GM04504 (cell line): ENCODE measurements around the gene BAZ2A.

Experiments used
- DNase-seq: peaks from one replicate; pipeline ENCODE4 v3.0.0-alpha.2; 2012; ENCODE audit warnings: low read depth

Gene BAZ2A

DNA sequence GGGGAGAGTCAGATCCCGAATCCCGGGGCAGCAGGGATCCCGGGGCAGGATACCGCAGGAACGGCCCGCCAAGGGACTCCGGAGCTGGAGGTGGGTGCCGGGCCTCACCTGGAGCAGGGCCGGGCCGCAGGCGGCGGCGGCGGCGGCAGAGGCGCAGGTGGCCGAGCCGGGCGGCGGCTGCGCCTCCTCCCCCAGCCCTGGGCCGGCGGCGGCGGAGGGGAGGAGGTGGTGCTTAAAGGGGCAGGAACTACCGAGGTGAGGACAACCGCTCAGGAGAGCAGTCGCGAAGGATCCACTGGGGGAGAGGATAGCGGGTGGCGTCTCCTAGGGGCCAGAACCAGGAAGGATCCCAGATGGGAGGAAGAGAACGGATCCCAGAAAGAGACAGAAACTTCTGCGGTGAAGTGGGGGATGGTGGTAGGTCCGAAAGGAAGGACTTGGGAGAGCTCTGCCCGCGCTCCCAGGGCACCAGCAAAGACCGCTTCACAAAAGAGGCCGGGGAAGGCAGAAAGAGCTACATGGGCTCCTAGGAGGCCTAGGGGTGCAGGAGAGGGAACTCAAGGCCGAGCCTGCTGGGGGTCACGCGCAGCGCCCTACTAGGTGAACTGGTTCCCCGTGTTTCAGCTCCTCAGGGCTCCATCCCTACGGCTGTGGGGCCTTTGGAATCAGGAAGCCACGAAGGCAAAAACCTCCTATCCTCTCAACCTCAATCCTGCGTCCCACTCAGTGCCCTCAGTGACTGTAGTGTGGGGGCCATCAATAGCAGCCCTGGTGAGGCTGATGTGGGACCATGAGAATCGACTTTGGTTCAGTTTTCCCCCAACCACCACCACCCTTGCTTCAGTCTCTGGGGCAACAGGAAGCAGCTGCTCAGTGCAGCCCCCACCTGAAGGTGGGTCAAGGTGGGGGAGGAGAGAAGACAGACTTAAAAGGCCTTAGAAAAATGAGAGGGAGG, 5.0 kb upstream of the BAZ2A start:
- DNase-seq, result peak; percentile 74

DNA sequence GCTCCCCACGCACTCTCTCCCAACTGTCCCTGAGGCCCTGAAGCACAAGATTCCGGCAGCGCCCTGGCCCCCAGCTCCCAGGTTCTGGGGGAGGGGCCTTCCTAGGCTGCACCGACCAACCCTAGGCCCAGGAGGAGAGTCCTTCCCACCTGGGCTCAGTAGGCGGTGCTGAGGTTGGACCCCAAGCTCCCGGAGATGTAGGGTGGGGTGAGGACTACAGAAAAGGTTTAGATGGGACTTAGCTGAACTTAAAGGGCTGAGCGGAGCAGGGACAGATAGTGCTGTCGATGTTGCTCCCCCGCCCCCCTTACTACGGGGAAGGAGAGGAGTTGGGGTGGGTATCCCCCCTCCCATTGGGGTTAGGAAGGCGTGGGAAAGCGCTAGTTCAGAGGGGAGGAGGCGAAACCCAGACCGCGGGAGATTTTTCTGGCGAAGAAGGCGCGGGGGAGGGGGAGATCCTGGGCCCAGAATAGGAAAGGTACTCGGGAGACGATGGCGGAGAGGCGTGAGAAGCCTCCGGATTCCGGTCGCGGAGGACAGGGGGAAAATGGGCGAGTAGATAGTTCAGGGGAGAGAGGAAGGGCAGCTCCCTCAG, 4.2 kb upstream of the BAZ2A start:
- DNase-seq, result no peak

DNA sequence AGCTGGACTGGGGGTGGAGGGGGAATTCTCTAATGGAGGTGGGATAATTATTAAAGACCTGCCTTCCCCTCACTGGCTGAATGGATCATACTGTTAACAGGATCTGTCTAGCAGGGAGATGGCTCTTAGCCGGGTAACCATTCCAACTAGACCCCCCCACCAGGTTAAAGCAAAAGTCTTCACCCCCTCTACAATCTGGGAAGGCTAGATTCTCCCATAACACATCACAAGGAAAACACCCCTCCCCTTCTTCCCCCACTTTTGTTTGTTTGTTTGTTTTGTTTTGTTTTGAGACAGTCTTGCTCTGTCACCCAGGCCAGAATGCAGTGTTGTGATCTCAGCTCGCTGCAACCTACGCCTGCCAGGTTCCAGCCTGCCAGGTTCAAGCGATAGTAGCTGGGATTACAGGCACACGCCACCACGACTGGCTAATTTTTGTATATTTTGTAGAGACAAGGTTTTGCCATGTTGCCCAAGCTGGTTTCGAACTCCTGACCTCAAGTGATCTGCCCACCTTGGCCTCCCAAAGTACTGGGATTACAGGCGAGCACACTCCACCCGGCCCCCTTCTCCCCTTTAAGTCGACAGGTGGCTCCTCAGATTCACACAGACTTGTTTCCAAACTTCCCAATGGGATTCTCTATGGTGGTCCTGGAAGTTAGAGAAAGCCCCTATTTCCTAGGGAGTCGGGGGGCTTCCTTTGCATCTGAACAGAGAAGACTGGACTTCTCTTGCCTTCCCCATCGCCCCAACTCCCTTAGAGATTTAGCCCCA, 3.5 kb upstream of the BAZ2A start:
- no peak for DNase-seq

DNA sequence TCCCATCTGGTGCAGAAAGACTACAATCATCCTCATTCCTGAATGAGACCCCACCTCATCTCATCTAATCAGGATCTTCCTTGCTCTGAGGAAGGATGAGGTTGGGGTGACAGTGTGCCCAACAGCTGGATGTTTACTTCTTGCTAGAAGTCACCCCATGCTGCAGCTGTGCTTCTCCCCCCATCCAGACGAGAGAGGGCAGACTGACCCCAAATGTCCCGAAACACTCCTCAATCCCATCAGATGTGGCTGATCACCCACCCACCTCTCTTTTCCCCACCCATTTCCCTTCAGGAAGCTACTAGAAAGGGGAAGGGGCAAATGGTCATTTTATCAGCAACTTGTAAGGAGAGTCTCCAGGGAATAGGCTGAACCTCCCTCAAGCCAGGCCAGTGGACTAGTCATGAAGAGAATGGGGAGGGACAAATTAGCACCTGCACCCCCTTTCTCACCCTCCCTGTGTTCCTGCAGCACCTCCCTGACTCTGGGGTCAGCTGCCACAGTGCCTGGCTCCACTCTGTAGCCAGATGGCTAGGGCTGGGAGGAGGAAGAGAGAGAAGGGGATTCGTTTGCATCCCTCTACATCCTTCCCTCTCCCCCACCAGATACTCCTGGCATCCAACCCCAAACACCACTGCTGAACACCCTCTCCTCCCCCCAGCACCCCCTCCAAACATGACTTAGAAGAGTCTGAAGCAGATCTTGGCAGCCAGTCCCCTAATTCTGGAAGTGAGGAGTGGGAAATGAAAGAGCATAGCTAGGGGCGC, 2.8 kb upstream of the BAZ2A start:
- DNase-seq, result no peak

DNA sequence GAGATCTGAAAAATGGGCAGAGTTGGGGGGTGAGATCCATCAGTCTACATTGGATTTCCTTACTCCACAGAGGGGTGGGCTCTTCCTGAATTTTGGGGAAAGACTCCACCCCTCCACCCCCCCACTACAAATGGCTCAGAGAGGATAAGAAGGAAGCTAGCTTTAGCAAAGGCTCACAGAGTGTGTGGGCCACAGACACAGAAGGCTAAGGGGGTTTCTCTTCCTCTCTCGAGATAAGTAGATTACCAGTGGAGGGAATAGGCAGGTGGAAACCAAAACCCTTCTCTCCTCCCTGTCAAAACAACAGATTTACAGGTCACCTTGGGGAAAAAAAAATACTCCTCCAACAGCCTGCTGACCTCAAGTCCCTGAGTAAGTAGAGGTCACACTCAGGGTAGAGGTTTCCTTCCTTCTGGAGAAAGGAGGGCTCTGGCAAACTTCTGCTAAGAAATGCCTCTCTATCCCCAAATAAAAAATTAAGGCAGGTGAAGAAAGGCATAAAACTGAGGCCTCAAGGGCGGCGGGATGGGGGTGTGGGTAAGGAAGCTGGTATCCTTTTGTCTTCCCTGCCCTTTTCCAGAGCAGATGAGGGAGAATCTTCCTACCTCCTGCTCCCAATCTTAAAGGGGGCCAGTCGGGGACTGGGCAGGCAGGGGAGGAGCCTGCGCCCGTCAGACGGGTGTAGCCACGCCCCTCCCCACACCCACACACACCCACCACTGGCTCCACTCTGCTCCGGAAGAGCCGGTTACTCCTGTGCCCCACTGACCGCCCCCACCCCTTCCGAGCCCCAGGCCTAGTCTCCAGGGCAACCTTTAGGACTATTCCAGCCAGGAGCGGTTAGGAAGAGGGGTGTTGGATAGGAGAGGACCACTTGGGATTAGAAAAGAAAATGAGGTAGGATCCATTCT, 1.9 kb upstream of the BAZ2A start:
- no peak for DNase-seq

DNA sequence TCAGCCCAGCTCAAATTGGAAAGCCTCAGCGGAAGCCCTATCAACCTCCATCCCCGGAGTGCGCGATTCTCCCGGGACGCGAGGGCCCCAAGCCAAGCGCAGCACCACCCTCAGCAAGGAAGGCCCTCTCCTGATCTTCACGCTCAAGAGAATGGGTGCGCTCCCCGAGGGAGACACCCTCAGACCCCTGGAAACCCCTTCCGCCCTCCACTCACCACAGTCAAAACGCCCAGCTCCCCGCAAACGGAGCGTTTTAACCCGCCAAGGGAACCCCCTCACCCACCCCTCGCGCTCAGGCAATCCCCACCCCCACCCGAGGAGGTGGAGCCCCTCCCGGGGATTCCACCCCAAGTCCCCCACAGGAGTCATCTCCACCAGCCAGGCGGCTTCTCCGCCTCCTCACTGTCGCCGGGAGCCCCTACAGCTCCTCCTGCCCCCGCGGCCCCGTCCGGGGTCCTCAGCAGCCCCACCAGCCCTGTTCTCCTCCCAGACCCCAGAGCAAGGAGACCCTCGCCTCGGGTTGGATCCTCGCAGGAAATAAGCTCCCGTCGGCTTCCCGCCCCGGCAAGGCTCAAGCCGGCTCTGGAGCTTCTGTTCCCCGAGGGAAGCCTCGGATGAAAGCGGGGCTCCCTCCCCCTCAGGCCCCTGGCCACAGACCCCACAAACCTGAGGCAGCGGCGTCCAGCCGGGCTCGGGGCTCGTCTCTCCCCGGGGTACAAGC, 507 bp downstream of the BAZ2A start:
- DNase-seq, result no peak

DNA sequence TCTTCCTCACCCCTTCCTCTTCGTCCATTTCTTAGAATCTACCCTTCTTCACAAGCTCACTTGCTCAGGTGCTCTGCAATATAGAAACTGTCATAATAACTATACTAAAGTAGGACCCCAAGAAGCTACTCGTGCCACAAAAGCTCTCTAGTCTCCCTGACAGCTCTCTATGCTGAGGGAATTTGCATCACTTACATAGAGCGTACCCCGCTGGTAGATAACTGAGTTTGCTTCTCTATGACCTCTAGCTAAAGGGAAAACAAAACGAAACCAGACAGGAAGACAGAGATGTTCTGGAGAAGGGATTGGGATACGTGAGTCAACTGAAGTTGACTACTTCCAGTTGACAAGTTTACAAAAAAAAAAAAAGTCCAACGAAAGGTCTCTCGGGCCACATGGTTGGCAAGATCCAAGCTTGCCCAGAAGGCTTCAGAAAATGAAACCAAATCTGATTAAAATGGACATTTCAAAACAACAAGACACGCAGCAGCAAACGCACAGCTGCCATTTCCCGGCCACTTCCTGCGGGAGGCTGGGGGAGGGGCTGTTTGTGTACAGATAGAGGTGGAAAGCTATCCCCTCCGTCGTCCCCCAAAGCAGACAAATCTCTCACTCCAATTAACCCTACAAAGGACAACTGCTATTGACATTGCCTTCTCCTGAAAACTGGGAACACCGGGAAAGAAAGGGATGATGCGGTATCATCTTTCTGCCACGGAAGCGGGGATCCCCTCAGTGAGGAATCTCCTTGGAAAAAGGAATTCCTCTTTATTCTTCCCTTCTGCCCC, 1.3 kb downstream of the BAZ2A start:
- DNase-seq, result peak; percentile 59

DNA sequence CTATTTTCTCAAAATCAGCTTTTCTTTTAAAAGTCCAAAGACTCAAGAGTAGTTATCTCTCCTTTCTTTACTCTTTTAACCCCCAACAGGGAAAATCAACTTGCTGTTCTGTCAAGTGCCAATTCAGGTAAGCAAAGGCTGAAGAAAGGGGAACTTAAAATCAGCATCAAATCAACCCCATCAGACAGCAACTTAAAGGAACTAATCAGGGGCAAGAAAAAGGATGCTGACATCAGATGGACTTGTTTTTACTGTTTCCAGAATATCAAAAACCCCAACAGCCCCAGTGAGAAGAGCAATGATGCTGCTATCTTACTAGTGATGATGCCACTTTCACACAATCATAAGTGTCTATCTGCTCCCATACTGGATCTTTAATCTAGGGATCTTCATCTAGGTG, 3.4 kb downstream of the BAZ2A start:
- DNase-seq, result no peak

DNA sequence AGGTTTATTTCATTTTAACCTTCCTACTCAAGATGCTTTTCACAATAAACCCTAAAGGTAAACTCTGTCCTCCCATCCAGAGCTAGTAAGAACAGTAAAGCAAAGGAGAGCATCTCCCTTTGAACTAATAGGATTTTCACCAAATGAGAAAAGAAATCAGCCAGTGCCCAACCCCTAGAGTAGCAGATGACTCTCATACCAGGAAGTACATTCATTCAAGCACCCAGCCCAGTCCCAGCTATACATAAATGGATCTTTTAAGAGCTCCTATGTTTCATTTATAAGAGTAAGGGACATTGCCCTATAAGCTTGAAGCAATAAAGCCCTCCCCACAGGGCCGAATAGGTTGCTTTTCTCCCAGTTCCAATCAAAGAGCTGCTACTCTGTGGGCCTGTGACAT, 7.6 kb downstream of the BAZ2A start:
- DNase-seq, result no peak

DNA sequence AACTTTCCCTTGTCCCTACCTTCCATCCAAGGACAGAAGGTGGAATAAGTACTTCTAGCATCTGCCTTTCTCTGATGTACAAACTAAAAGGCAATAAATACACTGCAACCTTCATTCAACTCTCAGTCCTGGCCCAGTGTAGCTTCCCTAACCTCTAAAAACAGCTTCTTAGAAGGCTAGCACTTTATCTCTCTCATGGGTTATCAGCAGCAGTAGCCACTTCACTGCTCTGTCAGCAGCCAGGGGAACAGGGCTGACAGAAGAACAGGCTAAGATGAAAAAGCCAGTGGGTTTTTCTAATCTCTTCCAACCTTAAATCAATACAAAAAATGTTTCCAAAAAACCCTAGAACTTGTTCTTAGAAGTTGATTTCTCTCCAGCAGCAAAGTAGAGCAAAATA, 13.2 kb downstream of the BAZ2A start:
- no peak for DNase-seq

DNA sequence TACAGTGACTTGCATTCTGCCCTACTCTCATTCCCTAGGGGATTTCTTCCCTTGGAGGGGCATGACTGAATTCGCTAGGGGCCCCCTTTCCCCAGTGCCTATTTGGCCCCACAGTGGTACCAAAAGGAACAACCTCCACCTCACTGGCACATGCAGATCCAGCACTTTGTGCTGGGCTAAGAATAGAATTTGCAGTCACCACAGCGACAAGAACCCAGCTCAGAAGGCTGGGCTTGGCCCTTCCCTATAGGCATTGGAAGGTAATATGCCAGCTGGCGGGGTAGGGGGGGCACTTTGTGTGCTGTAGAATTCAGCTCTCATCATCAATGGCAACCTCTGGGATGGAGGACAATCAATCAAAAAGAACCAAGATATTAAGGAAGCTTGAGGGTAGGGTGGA, 13.9 kb downstream of the BAZ2A start:
- DNase-seq, result no peak

DNA sequence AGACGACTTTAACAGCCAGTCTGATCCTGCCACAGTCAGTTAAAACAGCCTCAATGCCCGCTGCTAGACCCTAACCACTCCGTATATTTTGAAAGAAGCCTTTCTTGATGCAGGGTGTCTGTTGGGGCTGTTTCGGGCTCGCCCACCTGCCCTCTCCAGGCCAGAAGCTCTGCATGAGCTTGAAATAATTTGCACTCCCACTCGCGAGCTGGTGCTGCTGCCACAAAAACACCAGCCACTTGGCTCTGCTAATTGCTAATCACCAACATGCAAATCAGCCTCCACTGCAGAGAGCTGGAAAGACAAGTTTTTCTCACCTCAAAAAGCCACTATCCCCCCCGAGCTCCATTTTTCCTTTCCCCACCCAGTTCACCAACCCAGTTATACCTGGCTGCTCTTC, 15.5 kb downstream of the BAZ2A start:
- no peak for DNase-seq

DNA sequence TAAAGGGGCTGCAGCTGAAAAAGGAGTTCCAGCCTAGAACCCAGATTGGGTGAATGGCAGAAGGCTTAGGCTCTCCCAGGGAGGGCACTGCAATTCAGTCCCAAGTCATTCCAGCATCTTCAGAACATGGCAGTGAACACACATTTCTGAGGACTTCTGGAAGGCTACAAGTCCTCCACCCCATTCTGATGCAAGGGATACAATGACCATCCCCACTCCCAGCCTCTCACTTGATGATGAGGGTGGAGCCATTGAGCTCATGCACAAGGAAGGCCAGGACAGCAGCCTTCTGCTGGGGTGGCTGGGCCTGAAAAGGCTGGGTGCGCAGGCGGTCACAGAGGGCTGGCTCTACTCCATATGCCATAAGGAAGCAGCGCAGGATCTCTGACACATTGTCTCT, 25.8 kb downstream of the BAZ2A start:
- no peak for DNase-seq

DNA sequence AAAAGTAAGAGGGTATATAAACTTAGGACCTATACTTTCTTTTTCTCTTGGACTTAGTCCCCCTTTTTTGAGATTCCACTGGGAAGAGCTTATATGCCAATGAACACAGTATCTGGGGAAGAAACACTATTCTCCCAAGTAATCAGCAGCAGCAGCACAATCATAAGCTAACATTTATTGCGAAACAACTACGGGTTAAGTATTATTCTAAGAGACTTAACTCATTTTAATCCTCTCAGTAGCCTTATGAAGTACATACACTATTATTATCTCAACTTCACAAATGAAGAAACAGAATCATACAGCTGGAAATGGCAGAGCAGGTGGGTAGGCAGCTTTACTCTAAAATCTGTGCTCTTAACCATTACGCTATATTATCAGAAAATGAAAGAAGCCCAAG, 27.9 kb downstream of the BAZ2A start:
- DNase-seq, result no peak

DNA sequence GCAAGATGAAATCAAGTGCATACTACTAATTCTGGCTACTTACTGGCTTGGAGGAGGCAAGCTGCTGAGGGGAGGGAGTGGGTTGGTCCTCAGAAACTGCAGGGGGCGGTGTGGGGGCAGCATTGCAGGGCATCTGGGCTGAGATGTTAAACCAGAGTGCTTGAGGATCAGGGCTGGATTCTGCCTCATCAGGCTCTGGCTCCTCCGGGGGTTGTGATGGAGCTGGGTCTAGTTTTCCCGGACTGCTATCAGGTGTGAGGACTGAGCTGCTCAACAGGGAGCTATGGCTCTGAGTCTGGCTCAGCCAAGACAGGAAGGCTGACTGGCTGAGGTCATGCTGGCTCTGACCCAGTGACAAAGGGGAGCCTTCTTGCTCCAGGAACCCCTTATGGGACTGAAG, 28.6 kb downstream of the BAZ2A start:
- no peak for DNase-seq

DNA sequence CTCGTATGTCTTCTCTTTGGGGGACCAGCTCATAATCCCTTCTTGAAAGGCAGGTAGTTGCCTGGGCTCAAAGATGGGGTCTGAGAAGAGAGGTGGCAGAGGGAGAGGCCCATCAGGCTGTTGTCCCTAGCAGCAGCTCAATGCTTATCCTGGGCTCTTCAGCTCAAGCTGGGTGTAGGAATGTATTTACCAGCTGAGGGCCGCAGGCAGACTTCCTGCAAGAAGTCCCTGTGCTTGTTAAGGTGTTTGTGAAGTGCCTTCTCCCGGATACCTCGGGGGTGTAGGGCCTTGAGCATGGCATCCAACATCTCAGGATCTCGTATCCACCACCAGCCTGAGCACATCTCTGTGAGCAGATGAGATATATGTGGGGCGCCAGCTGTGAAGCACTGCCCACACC, 29.4 kb downstream of the BAZ2A start:
- DNase-seq, result no peak

DNA sequence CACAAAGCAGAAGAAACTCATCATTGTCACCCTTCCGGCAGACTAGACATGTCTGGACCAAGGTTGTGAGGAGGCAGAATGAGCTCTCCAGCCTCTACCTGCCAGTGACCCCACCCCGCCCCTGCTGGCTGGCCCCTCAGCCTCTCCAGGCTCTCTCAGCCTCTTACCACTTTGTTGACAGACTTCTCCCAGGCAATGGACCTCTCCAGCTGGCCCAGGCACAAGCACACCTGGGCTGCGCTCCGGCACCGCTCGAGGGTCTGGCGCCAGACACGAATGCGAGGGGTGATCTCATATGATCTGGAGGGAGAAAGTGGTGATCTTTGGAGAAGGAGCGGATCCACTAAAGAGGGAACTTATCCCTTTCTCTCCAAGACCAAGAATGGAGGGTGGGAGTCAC, 30.3 kb downstream of the BAZ2A start:
- no peak for DNase-seq

DNA sequence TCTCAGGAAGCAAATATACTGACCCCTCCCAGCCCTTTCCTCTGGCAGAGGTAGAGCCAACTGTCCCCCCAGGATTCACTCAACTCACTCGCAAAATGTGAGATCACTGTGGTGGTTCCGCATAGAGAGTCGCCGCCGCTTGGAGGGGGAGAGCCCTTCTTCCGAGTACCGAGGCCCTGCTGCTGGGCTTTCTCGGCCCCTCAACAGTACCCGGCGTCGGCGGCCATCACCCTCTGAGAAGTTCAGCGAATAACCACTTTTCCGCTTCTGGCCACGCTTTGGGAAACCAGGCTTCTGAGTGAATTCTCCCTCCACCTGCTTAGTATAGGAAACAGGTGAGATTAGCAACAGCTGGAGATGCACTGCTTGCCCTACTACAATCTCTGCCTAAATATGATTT, 31.1 kb downstream of the BAZ2A start:
- no peak for DNase-seq

DNA sequence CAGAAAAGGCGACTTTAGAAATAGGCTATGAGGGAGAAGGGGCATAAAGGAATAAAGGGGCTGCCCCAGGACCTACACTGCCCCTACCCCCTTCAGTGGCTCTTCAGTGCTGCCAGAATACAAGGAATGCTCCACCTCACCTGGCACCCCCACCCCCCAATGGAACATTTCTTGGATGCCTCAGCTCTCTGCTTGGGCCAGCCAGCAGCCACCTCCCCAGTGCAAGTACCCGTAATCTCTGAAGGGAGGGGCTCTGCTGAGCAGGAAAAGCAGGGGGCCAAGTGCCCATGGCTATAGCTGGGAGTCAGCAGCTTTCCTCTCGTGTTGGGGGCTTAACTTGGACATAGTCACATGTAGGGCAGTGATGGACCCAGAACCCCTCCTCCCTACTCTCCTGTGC, 33.3 kb downstream of the BAZ2A start:
- DNase-seq, result no peak
